GM19438 (cell line): Measurements from ENCODE around the gene PCDHA8.
"Not testable (repeated sequence)": the region's sequence is repeated elsewhere in the genome, so short reads cannot be mapped to it uniquely, and the experiment has no call there.

Experiments used
- ATAC-seq: cut with Tn5 transposase; IDR thresholded peaks from one replicate; pipeline ENCODE4 v1.9.1; 2021; ENCODE audit warnings: low read depth; ENCODE audit not compliant: unreplicated experiment

The PCDHA8 gene

DNA sequence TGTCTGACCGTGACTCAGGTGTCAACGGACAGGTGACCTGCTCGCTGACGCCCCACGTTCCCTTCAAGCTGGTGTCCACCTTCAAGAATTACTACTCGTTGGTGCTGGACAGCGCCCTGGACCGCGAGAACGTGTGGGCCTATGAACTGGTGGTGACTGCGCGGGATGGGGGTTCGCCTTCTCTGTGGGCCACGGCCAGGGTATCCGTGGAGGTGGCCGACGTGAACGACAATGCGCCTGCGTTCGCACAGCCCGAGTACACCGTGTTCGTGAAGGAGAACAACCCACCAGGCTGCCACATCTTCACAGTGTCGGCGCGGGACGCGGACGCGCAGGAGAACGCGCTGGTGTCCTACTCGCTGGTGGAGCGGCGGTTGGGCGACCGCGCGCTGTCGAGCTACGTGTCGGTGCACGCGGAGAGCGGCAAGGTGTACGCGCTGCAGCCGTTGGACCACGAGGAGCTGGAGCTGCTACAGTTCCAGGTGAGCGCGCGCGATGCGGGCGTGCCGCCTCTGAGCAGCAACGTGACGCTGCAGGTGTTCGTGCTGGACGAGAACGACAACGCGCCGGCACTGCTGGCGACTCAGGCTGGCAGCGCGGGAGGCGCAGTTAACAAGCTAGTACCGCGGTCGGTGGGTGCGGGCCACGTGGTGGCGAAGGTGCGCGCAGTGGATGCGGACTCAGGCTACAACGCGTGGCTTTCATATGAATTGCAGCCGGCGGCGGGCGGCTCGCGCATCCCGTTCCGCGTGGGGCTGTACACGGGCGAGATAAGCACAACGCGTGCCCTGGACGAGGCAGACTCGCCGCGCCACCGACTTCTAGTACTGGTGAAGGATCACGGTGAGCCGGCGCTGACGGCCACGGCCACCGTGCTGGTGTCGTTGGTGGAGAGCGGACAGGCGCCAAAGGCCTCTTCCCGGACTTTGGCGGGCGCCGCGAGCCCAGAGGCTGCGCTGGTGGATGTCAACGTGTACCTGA, 29.5 kb downstream of the PCDHA8 start:
- no peak for ATAC-seq

DNA sequence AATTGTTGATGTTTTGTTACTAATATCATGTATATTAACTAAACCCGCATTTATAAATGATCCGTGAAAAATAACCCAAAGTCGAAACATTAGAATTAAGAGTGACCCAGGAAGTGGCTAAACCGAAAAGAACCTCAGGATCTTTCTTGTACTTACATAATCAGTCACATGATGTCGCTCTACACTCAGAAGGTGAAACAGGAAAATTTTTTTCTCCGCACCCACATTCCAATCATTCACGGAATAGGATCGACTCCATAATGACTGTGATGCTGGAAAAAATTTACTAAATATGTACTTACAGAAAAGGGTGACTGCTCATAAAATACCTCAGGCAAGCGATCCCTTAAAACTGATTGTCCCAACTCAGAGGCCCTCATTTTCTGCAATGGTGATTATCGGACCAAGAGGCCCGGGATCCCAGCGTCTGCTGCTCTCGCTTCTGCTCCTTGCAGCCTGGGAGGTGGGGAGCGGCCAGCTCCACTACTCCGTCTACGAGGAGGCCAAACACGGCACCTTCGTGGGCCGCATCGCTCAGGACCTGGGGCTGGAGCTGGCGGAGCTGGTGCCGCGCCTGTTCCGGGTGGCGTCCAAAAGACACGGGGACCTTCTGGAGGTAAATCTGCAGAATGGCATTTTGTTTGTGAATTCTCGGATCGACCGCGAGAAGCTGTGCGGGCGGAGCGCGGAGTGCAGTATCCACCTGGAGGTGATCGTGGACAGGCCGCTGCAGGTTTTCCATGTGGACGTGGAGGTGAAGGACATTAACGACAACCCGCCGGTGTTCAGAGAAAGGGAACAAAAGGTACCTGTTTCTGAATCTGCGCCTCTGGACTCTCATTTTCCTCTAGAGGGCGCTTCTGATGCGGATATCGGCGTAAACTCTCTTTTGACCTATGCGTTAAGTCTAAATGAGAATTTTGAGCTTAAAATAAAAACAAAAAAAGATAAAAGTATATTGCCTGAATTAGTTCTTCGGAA, 34.4 kb downstream of the PCDHA8 start, which contains the start of gene PCDHA12:
PCDHA12 (plus strand) TSS at position 224 of the 981 bp plus-strand sequence; CDS start at position 389, 165 bp downstream.
- no peak for ATAC-seq

DNA sequence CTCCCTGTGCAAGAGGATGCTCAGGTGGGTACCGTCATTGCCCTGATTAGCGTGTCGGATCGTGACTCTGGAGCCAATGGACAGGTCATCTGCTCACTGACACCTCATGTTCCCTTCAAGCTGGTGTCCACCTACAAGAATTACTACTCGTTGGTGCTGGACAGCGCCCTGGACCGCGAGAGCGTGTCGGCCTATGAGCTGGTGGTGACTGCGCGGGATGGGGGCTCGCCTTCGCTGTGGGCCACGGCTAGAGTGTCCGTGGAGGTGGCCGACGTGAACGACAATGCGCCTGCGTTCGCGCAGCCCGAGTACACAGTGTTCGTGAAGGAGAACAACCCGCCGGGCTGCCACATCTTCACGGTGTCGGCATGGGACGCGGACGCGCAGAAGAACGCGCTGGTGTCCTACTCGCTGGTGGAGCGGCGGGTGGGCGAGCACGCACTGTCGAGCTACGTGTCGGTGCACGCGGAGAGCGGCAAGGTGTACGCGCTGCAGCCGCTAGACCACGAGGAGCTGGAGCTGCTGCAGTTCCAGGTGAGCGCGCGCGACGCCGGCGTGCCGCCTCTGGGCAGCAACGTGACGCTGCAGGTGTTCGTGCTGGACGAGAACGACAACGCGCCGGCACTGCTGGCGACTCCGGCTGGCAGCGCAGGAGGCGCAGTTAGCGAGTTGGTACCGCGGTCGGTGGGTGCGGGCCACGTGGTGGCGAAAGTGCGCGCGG, 35.7 kb downstream of the PCDHA8 start:
- not testable (repeated sequence) for ATAC-seq

DNA sequence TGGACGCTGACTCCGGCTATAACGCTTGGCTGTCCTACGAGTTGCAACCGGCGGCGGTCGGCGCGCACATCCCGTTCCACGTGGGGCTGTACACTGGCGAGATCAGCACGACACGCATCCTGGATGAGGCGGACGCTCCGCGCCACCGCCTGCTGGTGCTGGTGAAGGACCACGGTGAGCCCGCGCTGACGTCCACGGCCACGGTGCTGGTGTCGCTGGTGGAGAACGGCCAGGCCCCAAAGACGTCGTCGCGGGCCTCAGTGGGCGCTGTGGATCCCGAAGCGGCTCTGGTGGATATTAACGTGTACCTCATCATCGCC, 36.2 kb downstream of the PCDHA8 start:
- ATAC-seq = no peak

DNA sequence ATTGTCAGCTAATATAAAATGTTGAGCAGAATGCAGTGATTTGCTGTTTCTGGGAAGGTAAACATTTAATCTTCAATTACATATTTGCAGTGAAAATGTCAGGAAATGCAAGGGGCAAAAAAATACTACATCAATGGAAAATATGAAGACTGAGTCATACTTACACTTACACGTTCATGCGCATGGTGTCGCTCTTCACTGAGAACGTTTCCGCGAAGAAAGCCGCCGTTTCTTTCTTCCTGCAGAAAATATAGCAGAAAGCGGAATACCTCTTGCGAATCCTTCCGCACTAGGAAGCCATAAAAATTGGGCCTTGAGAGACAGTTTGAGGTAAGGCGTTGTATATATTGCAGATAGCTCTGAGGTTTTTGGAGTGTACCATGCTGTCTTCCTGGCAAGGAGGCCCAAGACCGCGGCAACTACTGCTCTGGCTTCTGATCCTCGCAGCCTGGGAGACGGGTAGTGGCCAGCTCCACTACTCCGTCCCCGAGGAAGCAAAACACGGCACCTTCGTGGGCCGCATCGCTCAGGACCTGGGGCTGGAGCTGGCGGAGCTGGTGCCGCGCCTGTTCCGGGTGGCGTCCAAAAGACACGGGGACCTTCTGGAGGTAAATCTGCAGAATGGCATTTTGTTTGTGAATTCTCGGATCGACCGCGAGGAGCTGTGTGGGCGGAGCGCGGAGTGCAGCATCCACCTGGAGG, 41.1 kb downstream of the PCDHA8 start, which contains the start of gene PCDHA13:
PCDHA13 (plus strand) TSS at position 236 of the 702 bp plus-strand sequence; CDS start at position 381, 145 bp downstream.
- no peak for ATAC-seq

DNA sequence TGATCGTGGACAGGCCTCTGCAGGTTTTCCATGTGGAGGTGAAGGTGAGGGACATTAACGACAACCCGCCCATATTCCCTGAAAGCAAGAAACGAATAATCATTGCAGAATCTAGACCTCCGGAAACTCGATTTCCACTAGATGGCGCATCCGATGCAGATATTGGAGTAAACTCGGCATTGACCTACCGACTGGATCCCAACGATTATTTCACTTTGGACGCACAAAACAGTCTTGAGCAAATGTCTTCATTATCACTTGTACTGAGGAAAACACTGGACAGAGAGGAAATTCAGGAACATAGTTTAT, 41.6 kb downstream of the PCDHA8 start:
- no peak for ATAC-seq

DNA sequence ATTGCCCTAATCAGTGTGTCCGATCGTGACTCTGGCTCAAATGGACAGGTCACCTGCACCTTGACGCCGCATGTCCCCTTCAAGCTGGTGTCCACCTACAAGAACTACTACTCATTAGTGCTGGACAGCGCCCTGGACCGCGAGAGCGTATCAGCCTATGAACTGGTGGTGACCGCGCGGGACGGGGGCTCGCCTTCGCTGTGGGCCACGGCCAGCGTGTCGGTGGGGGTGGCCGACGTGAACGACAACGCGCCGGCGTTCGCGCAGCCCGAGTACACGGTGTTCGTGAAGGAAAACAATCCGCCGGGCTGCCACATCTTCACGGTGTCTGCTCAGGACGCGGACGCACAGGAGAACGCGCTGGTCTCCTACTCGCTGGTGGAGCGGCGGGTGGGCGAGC, 42.4 kb downstream of the PCDHA8 start:
- no peak for ATAC-seq

DNA sequence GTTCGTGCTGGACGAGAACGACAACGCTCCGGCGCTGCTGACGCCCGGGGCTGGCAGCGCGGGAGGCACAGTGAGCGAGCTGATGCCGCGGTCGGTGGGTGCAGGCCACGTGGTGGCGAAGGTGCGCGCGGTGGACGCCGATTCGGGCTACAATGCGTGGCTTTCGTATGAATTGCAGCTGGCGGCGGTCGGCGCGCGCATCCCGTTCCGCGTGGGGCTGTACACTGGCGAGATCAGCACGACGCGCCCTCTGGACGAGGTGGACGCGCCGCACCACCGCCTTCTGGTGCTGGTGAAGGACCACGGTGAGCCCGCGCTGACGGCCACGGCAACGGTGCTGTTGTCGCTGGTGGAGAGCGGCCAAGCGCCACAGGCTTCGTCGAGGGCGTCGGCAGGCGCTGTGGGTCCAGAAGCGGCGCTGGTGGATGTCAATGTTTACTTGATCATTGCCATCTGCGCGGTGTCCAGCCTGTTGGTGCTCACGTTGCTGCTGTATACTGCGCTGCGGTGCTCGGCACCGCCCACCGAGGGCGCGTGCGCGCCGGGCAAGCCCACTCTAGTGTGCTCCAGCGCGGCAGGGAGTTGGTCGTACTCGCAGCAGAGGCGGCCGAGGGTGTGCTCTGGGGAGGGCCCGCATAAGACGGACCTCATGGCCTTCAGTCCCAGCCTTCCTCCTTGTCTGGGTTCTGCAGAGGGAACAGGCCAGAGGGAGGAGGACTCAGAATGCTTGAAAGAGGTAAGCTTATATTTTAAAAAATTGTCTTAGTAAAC, 43.1 kb downstream of the PCDHA8 start:
- ATAC-seq = no peak
